Stimulated activated CD4-positive, alpha-beta T cell treated with anti-CD3 and anti-CD28 coated beads, Interleukin-15, amount 100 ng/mL, for 1 hour (primary cell): ENCODE results near the gene PILRA.
"Not testable (repeated sequence)": the region's sequence is repeated elsewhere in the genome, so short reads cannot be mapped to it uniquely, and the experiment has no call there.

Experiments
- DNase-seq, 2 donors: peaks; one replicate each; pipeline ENCODE4 v3.0.0-alpha.2; 2020; ENCODE audit warnings: low read depth in 1 of 2, low spot score in 1 of 2

PILRA gene

GRCh38 chr7:100433276-100433591, 59.9 kb downstream of the PILRA start:
- DNase-seq = no peak

GRCh38 chr7:100433592-100434296, 60.5 kb downstream of the PILRA start:
- DNase-seq = no peak

- DNase-seq = no peak
These were observed 61.2 kb downstream of the PILRA start for GRCh38 chr7:100434297-100435144.

GRCh38 chr7:100435401-100436304, 62.4 kb downstream of the PILRA start:
- peak; percentile 31 to 38 for DNase-seq

GRCh38 chr7:100437150-100438100, 64.1 kb downstream of the PILRA start:
- DNase-seq = no peak

GRCh38 chr7:100438172-100438571, 64.9 kb downstream of the PILRA start:
- DNase-seq = no peak

GRCh38 chr7:100438731-100439130, 65.4 kb downstream of the PILRA start:
- not testable (repeated sequence) for DNase-seq

- DNase-seq = not testable (repeated sequence)
These were observed 66.0 kb downstream of the PILRA start for GRCh38 chr7:100439244-100439643.

- no peak for DNase-seq
These were observed 68.6 kb downstream of the PILRA start for GRCh38 chr7:100441641-100442535.

GRCh38 chr7:100443096-100443840, 70.0 kb downstream of the PILRA start:
- no peak for DNase-seq

GRCh38 chr7:100444311-100445278, 71.3 kb downstream of the PILRA start:
- DNase-seq = no peak

- DNase-seq = no peak
These were observed 72.8 kb downstream of the PILRA start for GRCh38 chr7:100446040-100446439.

GRCh38 chr7:100447363-100447762, 74.1 kb downstream of the PILRA start:
- not testable (repeated sequence) for DNase-seq

- no peak for DNase-seq
These were observed 76.0 kb downstream of the PILRA start for GRCh38 chr7:100449190-100449795.
